HepG2 (cell line): ENCODE results near the gene ZNF12. TPM values are rescaled to one million over a fixed set of nuclear protein-coding genes. Genes with fewer than 3 reads are reported as not detected.

Experiments used
- ATAC-seq: fragments of 200-7000 bp; cut with Tn5 transposase; 3 replicates; pipeline ENCODE4 v1.9.1; 2020; ENCODE audit warnings: mild to moderate bottlenecking, moderate library complexity
- BruUV-seq: library from RNA; stranded (reverse); fragments of 400-500 nt; replicated peaks from 2 replicates; lab custom pipeline; 2021; lab: Mats Ljungman, UMichigan
- CTCF ChIA-PET: fragments of 300-600 bp; formaldehyde crosslinking; extraction: SDS; loops from one replicate; lab custom pipeline; 2021; ENCODE audit warnings: low total read pairs, inconsistent platforms, low intra/inter-chr PET ratio; lab: Yijun Ruan, JAX
- POLR2A ChIA-PET: fragments of 350-600 bp; sonication (Branson Sonifier 250); formaldehyde crosslinking; loops from one replicate; lab custom pipeline; 2020; ENCODE audit warnings: antibody characterized with exemption, inconsistent platforms; lab: Yijun Ruan, JAX
- DNase-seq: peaks from one replicate; pipeline ENCODE4 v3.0.0-alpha.2; 2015; ENCODE audit warnings: low spot score
- FAIRE-seq: peaks from 3 replicates; lab custom pipeline; 2011; peaks lifted over from hg19 to GRCh38; lab: Jason Lieb, UNC
- H2AFZ ChIP-seq: one replicate; pipeline ENCODE4 v1.6.1; 2011; ENCODE audit warnings: low read length, inconsistent platforms
- H3K27ac ChIP-seq: fragments of 300-600 bp; 3 replicates; pipeline ENCODE4 v1.8.0; 2011; ENCODE audit warnings: mixed run types, mild to moderate bottlenecking, mixed read lengths, low read length, inconsistent platforms; ENCODE audit not compliant: insufficient read depth; ENCODE audit errors: extremely low read length
- H3K27me3 ChIP-seq, 2 experiments: fragments of 200-600 bp in 1 of 2; 2 replicates in 1 of 2; 3 replicates in 1 of 2; pipeline versions ENCODE4 v1.6.0 to v1.8.0; 2011; ENCODE audit warnings: low read length in 2 of 2, mild to moderate bottlenecking in 2 of 2, moderate library complexity in 2 of 2, inconsistent platforms in 1 of 2; ENCODE audit not compliant: insufficient read depth in 2 of 2, control insufficient read depth in 1 of 2
- H3K36me3 ChIP-seq, 2 experiments: fragments of 200-600 bp in 1 of 2; replicated peaks in 1 of 2; 2 replicates in 1 of 2; 3 replicates in 1 of 2; pipeline versions ENCODE4 v1.5.1 to v1.8.0; 2011; ENCODE audit warnings: low read length in 2 of 2, inconsistent platforms in 1 of 2; ENCODE audit not compliant: insufficient read depth in 2 of 2, control insufficient read depth in 1 of 2
- H3K4me1 ChIP-seq: 2 replicates; pipeline ENCODE4 v1.5.1; 2012; ENCODE audit warnings: low read length, inconsistent platforms; ENCODE audit not compliant: insufficient read depth
- H3K4me2 ChIP-seq: 2 replicates; pipeline ENCODE4 v1.6.0; 2011; ENCODE audit warnings: low read depth, low read length, inconsistent platforms
- H3K4me3 ChIP-seq, 3 experiments: fragments of 200-600 bp in 1 of 3; sonication (generic), shearing (Covaris generic) in 1 of 3; replicated peaks in 1 of 3; 2 replicates each; pipeline ENCODE4 v1.5.1; 2011 to 2016; ENCODE audit warnings: low read length in 3 of 3, inconsistent platforms in 2 of 3, low read depth in 2 of 3, mild to moderate bottlenecking in 2 of 3, control low read depth in 1 of 3, mixed read lengths in 1 of 3; ENCODE audit not compliant: insufficient read depth in 1 of 3
- H3K79me2 ChIP-seq: one replicate; pipeline ENCODE4 v1.6.1; 2011; ENCODE audit warnings: low read length, inconsistent platforms; ENCODE audit not compliant: insufficient read depth
- H3K9ac ChIP-seq: 2 replicates; pipeline ENCODE4 v1.6.0; 2011; ENCODE audit warnings: mild to moderate bottlenecking, low read depth, low read length, inconsistent platforms; ENCODE audit not compliant: insufficient read depth
- H3K9me3 ChIP-seq: 2 replicates; pipeline ENCODE4 v1.5.1; 2012; ENCODE audit warnings: mild to moderate bottlenecking, low read length
- H4K20me1 ChIP-seq: 2 replicates; pipeline ENCODE4 v1.6.0; 2011; ENCODE audit warnings: inconsistent platforms, mild to moderate bottlenecking, low read length, moderate library complexity; ENCODE audit not compliant: insufficient read depth
- ATM ChIP-seq: fragments of 450-650 bp; IDR thresholded peaks from 2 replicates; pipeline ENCODE4 v1.7.1; 2017; ENCODE audit warnings: mild to moderate bottlenecking, borderline replicate concordance
- CEBPG ChIP-seq: IDR thresholded peaks from 2 replicates; pipeline ENCODE4 v1.6.1; 2016
- DPF2 ChIP-seq: sonication (generic); formaldehyde crosslinking; IDR thresholded peaks from 2 replicates; pipeline ENCODE4 v1.4.0; 2020; ENCODE audit warnings: mild to moderate bottlenecking, low read depth, missing genetic modification reagents, borderline replicate concordance
- EP300 ChIP-seq, 3 experiments: sonication (generic) in 1 of 3; formaldehyde crosslinking in 1 of 3; IDR thresholded peaks; 2 replicates each; pipeline versions ENCODE4 v1.5.1 to v1.6.1; 2011 to 2020; ENCODE audit warnings: low read depth in 2 of 3, low read length in 2 of 3, borderline replicate concordance in 1 of 3, improper control_type of control experiment in 1 of 3, mild to moderate bottlenecking in 1 of 3, missing genetic modification reagents in 1 of 3, moderate library complexity in 1 of 3
- FOSL2 ChIP-seq: sonication (generic); formaldehyde crosslinking; IDR thresholded peaks from 2 replicates; pipeline ENCODE4 v1.4.0; 2020; ENCODE audit warnings: missing genetic modification reagents
- FOXA3 ChIP-seq: IDR thresholded peaks from 2 replicates; pipeline ENCODE4 v1.6.1; 2016; ENCODE audit warnings: missing genetic modification reagents, missing compliant biosample characterization
- GFI1 ChIP-seq: sonication (generic); formaldehyde crosslinking; IDR thresholded peaks from 2 replicates; pipeline ENCODE4 v1.5.0; 2020; ENCODE audit warnings: missing genetic modification reagents, mild to moderate bottlenecking, borderline replicate concordance
- HNF4A ChIP-seq: sonication (generic); formaldehyde crosslinking; IDR thresholded peaks from 2 replicates; pipeline ENCODE4 v1.4.0; 2020; ENCODE audit warnings: missing genetic modification reagents
- HNF4G ChIP-seq, 2 experiments: sonication (generic) in 1 of 2; formaldehyde crosslinking in 1 of 2; IDR thresholded peaks; 2 replicates each; pipeline versions ENCODE4 v1.4.0 to v1.6.1; 2011 to 2020; ENCODE audit warnings: borderline replicate concordance in 2 of 2, low read depth in 2 of 2, mild to moderate bottlenecking in 2 of 2, low read length in 1 of 2, missing genetic modification reagents in 1 of 2, moderate library complexity in 1 of 2
- HNRNPL ChIP-seq: fragments of 200-400 bp; formaldehyde crosslinking; IDR thresholded peaks from 2 replicates; pipeline ENCODE4 v1.6.1; 2017; ENCODE audit warnings: mild to moderate bottlenecking, low read depth, low read length
- IKZF4 ChIP-seq: sonication (generic); formaldehyde crosslinking; IDR thresholded peaks from 2 replicates; pipeline ENCODE4 v1.5.1; 2020; ENCODE audit warnings: borderline replicate concordance, mild to moderate bottlenecking, low read depth, missing genetic modification reagents; ENCODE audit errors: not compliant biosample characterization
- KAT8 ChIP-seq: IDR thresholded peaks from 2 replicates; pipeline ENCODE4 v1.6.1; 2016; ENCODE audit warnings: missing genetic modification reagents, missing compliant biosample characterization
- MAFK ChIP-seq, 2 experiments: IDR thresholded peaks in 1 of 2; conservative IDR thresholded peaks in 1 of 2; 2 replicates each; pipeline ENCODE4 v1.6.1; 2011; ENCODE audit warnings: improper control_type of control experiment in 2 of 2, low read length in 2 of 2
- NFIC ChIP-seq: IDR thresholded peaks from 2 replicates; pipeline ENCODE4 v1.6.1; 2012; ENCODE audit warnings: mild to moderate bottlenecking, low read length, inconsistent platforms
- NR1H2 ChIP-seq: sonication (generic); formaldehyde crosslinking; IDR thresholded peaks from 2 replicates; pipeline ENCODE4 v1.8.1; 2022; ENCODE audit warnings: low read depth, missing genetic modification reagents, borderline replicate concordance
- NR2F6 ChIP-seq, 2 experiments: IDR thresholded peaks; 2 replicates each; pipeline ENCODE4 v1.6.1; 2016; ENCODE audit warnings: antibody characterized with exemption in 1 of 2, mild to moderate bottlenecking in 1 of 2
- SATB2 ChIP-seq: sonication (generic); formaldehyde crosslinking; IDR thresholded peaks from 2 replicates; pipeline ENCODE4 v1.5.0; 2020; ENCODE audit warnings: missing genetic modification reagents
- SMAD9 ChIP-seq: sonication (generic); formaldehyde crosslinking; IDR thresholded peaks from 2 replicates; pipeline ENCODE4 v1.5.1; 2020; ENCODE audit warnings: mild to moderate bottlenecking, missing genetic modification reagents
- SP1 ChIP-seq, 2 experiments: fragments of 450-650 bp in 1 of 2; sonication (generic) in 1 of 2; formaldehyde crosslinking in 1 of 2; IDR thresholded peaks; 2 replicates each; pipeline versions ENCODE4 v1.4.0 to v1.6.1; 2016 to 2020; ENCODE audit warnings: missing genetic modification reagents in 1 of 2
- TBX3 ChIP-seq: fragments of 450-650 bp; IDR thresholded peaks from 2 replicates; pipeline ENCODE4 v1.6.1; 2017; ENCODE audit warnings: antibody characterized with exemption, mild to moderate bottlenecking, inconsistent platforms, borderline replicate concordance
- TCF12 ChIP-seq, 2 experiments: fragments of 450-650 bp in 1 of 2; sonication (generic) in 1 of 2; formaldehyde crosslinking in 1 of 2; IDR thresholded peaks; 2 replicates each; pipeline versions ENCODE4 v1.6.1 to v1.8.0; 2017 to 2022; ENCODE audit warnings: antibody characterized with exemption in 1 of 2, mild to moderate bottlenecking in 1 of 2, missing genetic modification reagents in 1 of 2, moderate library complexity in 1 of 2
- ZC3H13 ChIP-seq: sonication (generic); formaldehyde crosslinking; IDR thresholded peaks from 2 replicates; pipeline ENCODE4 v1.8.1; 2023; ENCODE audit warnings: mild to moderate bottlenecking, missing genetic modification reagents, moderate library complexity
- ZNF382 ChIP-seq: sonication (generic); formaldehyde crosslinking; IDR thresholded peaks from 2 replicates; pipeline ENCODE4 v1.5.0; 2020; ENCODE audit warnings: missing genetic modification reagents, mild to moderate bottlenecking, borderline replicate concordance
- ZNF839 ChIP-seq: sonication (generic); formaldehyde crosslinking; IDR thresholded peaks from 2 replicates; pipeline ENCODE4 v1.4.0; 2020; ENCODE audit warnings: missing genetic modification reagents, mild to moderate bottlenecking, borderline replicate concordance
- WGBS: methylation state at CpG from one replicate; pipeline ENCODE4 v1.1.6; 2017; ENCODE audit warnings: low lambda C conversion rate; 5-methylcytosine and 5-hydroxymethylcytosine counted together
- in situ Hi-C: cut with HindIII; loops from 2 replicates; pipeline ENCODE4 v1.10.0; 2017; ENCODE audit warnings: low pct_unique_long_range_greater_than_20kb; ENCODE audit not compliant: extremely low pct_ligation_motif_present
- intact Hi-C: fragments of 100-400 bp; cut with micrococcal nuclease; formaldehyde crosslinking; loops from one replicate; pipeline ENCODE4 v1.10.0; 2022; ENCODE audit not compliant: unreplicated experiment
- polyA plus RNA-seq, 8 experiments: library from polyadenylated mRNA; depleted of rRNA in 3 of 8; stranded (reverse) in 7 of 8; unstranded in 1 of 8; fragments of >200 nt; fragmentation: Illumina TruSeq in 4 of 8; extraction: Trizol in 4 of 8; gene quantifications; 2 replicates each; pipeline versions ENCODE4 v1.2.1 to v1.2.3, GENCODE V29; 2011 to 2016; ENCODE audit warnings: low read depth in 4 of 8, missing spikeins in 1 of 8, mixed read lengths in 1 of 8; ENCODE audit not compliant: insufficient read depth in 1 of 8
- total RNA-seq, 5 experiments: library from RNA; depleted of rRNA; stranded (reverse); fragments of >200 nt; fragmentation: Illumina TruSeq; extraction: Trizol; gene quantifications; 2 replicates each; pipeline ENCODE4 v1.2.3, GENCODE V29; 2016; ENCODE audit warnings: low read depth in 1 of 5

Gene ZNF12
- total and polyA plus RNA-seq, 2 of the 13 experiments (the other 11 are each of a cell fraction or from before 2014, with no cell fraction given): 21.4 to 22.8 TPM

- BruUV-seq: no TSS peak
- in situ Hi-C loops (no loop called here), intact Hi-C loops (loop anchor here (10.0 kb wide), 1 partner anchor 114 kb away; the partner anchor contains the start of gene INTS15)
- ATAC-seq (peak; percentile 14; the same call in 2 of the 3 replicates), FAIRE-seq (no peak), DNase-seq (peak; percentile 26)
- Histone ChIP-seq H3K36me3 (peaks cover 5 to 7% of the 10 kb centered on the region in 2 experiments), H3K9ac (no peak overlapping the region), H3K9me3 (no peaks in the 10 kb centered on the region), H3K4me3 (no peak overlapping the region; a peak in 1 of 6 replicates), H3K4me1 (peaks cover 56% of the 10 kb centered on the region), H4K20me1 (peaks cover 21% of the 10 kb centered on the region), H3K4me2 (peak overlapping the region; percentile 100), H3K27me3 (no peaks in the 10 kb centered on the region; a peak in 1 of 5 replicates), H2AFZ (no peak overlapping the region), H3K79me2 (peaks cover 35% of the 10 kb centered on the region), H3K27ac (peak overlapping the region; percentile 74)
- CTCF ChIA-PET: no interaction called here
- 6% methylated on average over 3 of the region's 3 CpGs for WGBS
- POLR2A ChIA-PET: interaction anchor here (0.9 kb wide), 1 partner anchor 21 kb away, joined by 3 read pairs; no protein-coding TSS in a partner anchor
- TF ChIP-seq KAT8 (CRISPR knock-in tag) (0 out of 2 replicates have a peak, but pooled peaks have one; percentile 25), HNRNPL (no peak), SP1 (IDR thresholded peaks at IDR 0.05) (no peak), SP1 (CRISPR knock-in tag; IDR thresholded peaks at IDR 0.05) (no peak), EP300 (IDR thresholded peaks at IDR 0.05; ENCODE audit: low read depth in 2 of 2, low read length in 2 of 2) (0 out of 4 replicates have a peak, but pooled peaks of 1 of the 2 experiments have one; percentile 23), EP300 (CRISPR knock-in tag; IDR thresholded peaks at IDR 0.05; ENCODE audit: borderline replicate concordance) (no peak), NR1H2 (CRISPR knock-in tag) (no peak), CEBPG (0 out of 2 replicates have a peak, but pooled peaks have one; percentile 8), HNF4A (peak; percentile 42), SMAD9 (CRISPR knock-in tag) (no peak), MAFK (conservative IDR thresholded peaks at IDR 0.05 in 1 of 2, IDR thresholded peaks at IDR 0.05 in 1 of 2; ENCODE audit: low read length in 2 of 2) (peak; percentile 32 to 40; a peak in 1 of 4 replicates), ZC3H13 (CRISPR knock-in tag) (no peak), SATB2 (CRISPR knock-in tag) (no peak), FOXA3 (CRISPR knock-in tag) (peak; percentile 77), FOSL2 (CRISPR knock-in tag) (0 out of 2 replicates have a peak, but pooled peaks have one; percentile 6), DPF2 (CRISPR knock-in tag) (no peak), TBX3 (0 out of 2 replicates have a peak, but pooled peaks have one; percentile 17), NFIC (no peak), GFI1 (peak; percentile 45; the same call in 1 of the 2 replicates), ATM (no peak), HNF4G (IDR thresholded peaks at IDR 0.05; ENCODE audit: borderline replicate concordance, low read depth, low read length) (peak; percentile 36; the same call in 1 of the 2 replicates), HNF4G (CRISPR knock-in tag; IDR thresholded peaks at IDR 0.05; ENCODE audit: borderline replicate concordance, low read depth) (no peak), ZNF382 (no peak), NR2F6 (IDR thresholded peaks at IDR 0.05) (no peak), NR2F6 (CRISPR knock-in tag; IDR thresholded peaks at IDR 0.05) (no peak), IKZF4 (CRISPR knock-in tag) (no peak), ZNF839 (CRISPR knock-in tag) (no peak), TCF12 (IDR thresholded peaks at IDR 0.05) (no peak), TCF12 (CRISPR knock-in tag; IDR thresholded peaks at IDR 0.05) (no peak)
Observed at GRCh38 chr7:6708304-6708703, 1.6 kb upstream of the ZNF12 start.
